Panc1 (cell line): Measurements from ENCODE around the gene ADM2.

Experiments
- POLR2AphosphoS5 ChIP-seq: IDR thresholded peaks from 2 replicates; pipeline ENCODE4 v1.6.1; 2012; ENCODE audit warnings: mild to moderate bottlenecking, low read depth, low read length, moderate library complexity
- SIN3A ChIP-seq: IDR thresholded peaks from 2 replicates; pipeline ENCODE4 v1.6.1; 2012; ENCODE audit warnings: low read depth, mild to moderate bottlenecking, low read length, moderate library complexity, borderline replicate concordance; ENCODE audit not compliant: insufficient read depth
- TCF7L2 ChIP-seq: IDR thresholded peaks from 2 replicates; pipeline ENCODE4 v1.6.1; 2011; ENCODE audit warnings: mild to moderate bottlenecking, low read depth, low read length, inconsistent platforms
- TF ChIP-seq, protein P1 (sequence below): fragments of 450-650 bp; IDR thresholded peaks from 2 replicates; pipeline ENCODE4 v1.5.1; 2017; ENCODE audit warnings: mild to moderate bottlenecking
- TF ChIP-seq, protein P2 (sequence below), 2 experiments: IDR thresholded peaks; 2 replicates each; pipeline ENCODE4 v1.6.1; 2011 to 2012; ENCODE audit warnings: low read depth in 2 of 2, control low read depth in 1 of 2, low read length in 1 of 2, mild to moderate bottlenecking in 1 of 2, moderate library complexity in 1 of 2; ENCODE audit not compliant: insufficient read depth in 1 of 2

- TF ChIP-seq SIN3A (no peak), POLR2AphosphoS5 (no peak), TCF7L2 (no peak)
- TF ChIP-seq, protein P1, sequence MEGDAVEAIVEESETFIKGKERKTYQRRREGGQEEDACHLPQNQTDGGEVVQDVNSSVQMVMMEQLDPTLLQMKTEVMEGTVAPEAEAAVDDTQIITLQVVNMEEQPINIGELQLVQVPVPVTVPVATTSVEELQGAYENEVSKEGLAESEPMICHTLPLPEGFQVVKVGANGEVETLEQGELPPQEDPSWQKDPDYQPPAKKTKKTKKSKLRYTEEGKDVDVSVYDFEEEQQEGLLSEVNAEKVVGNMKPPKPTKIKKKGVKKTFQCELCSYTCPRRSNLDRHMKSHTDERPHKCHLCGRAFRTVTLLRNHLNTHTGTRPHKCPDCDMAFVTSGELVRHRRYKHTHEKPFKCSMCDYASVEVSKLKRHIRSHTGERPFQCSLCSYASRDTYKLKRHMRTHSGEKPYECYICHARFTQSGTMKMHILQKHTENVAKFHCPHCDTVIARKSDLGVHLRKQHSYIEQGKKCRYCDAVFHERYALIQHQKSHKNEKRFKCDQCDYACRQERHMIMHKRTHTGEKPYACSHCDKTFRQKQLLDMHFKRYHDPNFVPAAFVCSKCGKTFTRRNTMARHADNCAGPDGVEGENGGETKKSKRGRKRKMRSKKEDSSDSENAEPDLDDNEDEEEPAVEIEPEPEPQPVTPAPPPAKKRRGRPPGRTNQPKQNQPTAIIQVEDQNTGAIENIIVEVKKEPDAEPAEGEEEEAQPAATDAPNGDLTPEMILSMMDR = no peak
- TF ChIP-seq, protein P2, sequence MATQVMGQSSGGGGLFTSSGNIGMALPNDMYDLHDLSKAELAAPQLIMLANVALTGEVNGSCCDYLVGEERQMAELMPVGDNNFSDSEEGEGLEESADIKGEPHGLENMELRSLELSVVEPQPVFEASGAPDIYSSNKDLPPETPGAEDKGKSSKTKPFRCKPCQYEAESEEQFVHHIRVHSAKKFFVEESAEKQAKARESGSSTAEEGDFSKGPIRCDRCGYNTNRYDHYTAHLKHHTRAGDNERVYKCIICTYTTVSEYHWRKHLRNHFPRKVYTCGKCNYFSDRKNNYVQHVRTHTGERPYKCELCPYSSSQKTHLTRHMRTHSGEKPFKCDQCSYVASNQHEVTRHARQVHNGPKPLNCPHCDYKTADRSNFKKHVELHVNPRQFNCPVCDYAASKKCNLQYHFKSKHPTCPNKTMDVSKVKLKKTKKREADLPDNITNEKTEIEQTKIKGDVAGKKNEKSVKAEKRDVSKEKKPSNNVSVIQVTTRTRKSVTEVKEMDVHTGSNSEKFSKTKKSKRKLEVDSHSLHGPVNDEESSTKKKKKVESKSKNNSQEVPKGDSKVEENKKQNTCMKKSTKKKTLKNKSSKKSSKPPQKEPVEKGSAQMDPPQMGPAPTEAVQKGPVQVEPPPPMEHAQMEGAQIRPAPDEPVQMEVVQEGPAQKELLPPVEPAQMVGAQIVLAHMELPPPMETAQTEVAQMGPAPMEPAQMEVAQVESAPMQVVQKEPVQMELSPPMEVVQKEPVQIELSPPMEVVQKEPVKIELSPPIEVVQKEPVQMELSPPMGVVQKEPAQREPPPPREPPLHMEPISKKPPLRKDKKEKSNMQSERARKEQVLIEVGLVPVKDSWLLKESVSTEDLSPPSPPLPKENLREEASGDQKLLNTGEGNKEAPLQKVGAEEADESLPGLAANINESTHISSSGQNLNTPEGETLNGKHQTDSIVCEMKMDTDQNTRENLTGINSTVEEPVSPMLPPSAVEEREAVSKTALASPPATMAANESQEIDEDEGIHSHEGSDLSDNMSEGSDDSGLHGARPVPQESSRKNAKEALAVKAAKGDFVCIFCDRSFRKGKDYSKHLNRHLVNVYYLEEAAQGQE (IDR thresholded peaks at IDR 0.05; ENCODE audit: insufficient read depth in 1 of 2, low read depth in 2 of 2, low read length in 1 of 2) = no peak
Observed at GRCh38 chr22:50437511-50438304, 43.6 kb upstream of the ADM2 start.
